ENCODE data around the gene ATP9A.

Gene ATP9A

GRCh38 chr20:51633430-51633829, 134.8 kb downstream of the ATP9A start:
- Histone ChIP-seq H3K4me3 (no peak overlapping the region), H3K27ac (peak overlapping the region; percentile 14 to 85)
- DNase-seq (ENCODE audit: low spot score): no peak
- no peak for TF ChIP-seq CTCF (IDR thresholded peaks at IDR 0.05)

GRCh38 chr20:51631953-51632352, 136.2 kb downstream of the ATP9A start:
- peak overlapping the region; percentile 61 to 85 for H3K27ac ChIP-seq
- DNase-seq (ENCODE audit: low spot score): no peak
- TF ChIP-seq CTCF (IDR thresholded peaks at IDR 0.05): no peak
- H3K4me3 ChIP-seq: no peak overlapping the region

GRCh38 chr20:51631011-51631950, 136.9 kb downstream of the ATP9A start:
- TF ChIP-seq CTCF (IDR thresholded peaks at IDR 0.05): no peak
- Histone ChIP-seq H3K27ac (peak overlapping the region; percentile 74 to 85), H3K4me3 (peak overlapping the region; percentile 52)
- DNase-seq (ENCODE audit: low spot score): peak; percentile 82

GRCh38 chr20:51629399-51630058, 138.7 kb downstream of the ATP9A start:
- no peak overlapping the region for H3K4me3 ChIP-seq
- H3K27ac ChIP-seq: peak overlapping the region; percentile 74 to 85
- no peak for DNase-seq (ENCODE audit: low spot score)
- TF ChIP-seq CTCF (IDR thresholded peaks at IDR 0.05): no peak

GRCh38 chr20:51628533-51629398, 139.4 kb downstream of the ATP9A start:
- no peak overlapping the region for H3K4me3 ChIP-seq
- DNase-seq (ENCODE audit: low spot score): no peak
- no peak for TF ChIP-seq CTCF (IDR thresholded peaks at IDR 0.05)
- peak overlapping the region in 1 of 2 donors; percentile 85 for H3K27ac ChIP-seq

- H3K27ac ChIP-seq: no peak overlapping the region
- no peak for DNase-seq (ENCODE audit: low spot score)
- no peak for TF ChIP-seq CTCF (IDR thresholded peaks at IDR 0.05)
- H3K4me3 ChIP-seq: no peak overlapping the region
These were observed 140.6 kb downstream of the ATP9A start for GRCh38 chr20:51627586-51627985.

Data from coronary artery (tissue), 2 donors.